ENCODE results near the gene FTCDNL1.

Gene FTCDNL1

DNA sequence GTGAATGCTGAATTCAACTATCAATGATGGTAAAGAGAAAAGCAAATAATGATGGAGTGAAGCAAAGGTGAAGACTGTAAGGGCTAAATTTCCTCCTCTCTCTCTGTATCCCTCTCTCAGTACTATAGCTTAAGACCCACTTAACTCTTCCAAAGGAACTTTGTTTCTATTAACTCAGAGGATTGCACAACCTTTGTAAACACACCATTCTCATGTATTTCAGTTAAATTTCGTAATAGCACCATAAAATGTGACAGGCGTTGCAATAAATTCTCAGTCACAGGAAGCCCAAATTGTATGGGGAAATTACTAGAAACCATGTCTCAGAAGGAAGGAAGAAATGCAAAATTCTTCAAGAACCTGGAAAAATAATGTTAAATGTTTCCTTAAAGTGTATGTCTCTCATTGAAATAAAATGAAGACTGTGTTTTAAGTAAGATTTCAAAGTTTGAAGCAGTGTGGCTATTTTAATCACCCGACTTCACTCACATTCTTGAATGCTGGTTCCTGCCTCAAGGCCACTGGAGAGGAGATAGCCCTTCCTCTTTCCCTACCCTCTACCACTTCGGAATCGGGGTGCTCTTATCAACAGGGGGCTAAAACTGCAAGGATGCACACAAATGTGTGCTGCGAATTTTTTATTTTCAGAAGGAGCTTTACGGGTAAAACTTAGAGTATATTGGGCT is 112.1 kb downstream of the FTCDNL1 start:
- DNase-seq, result no peak

GRCh38 chr2:199734651-199735050 is 116.3 kb downstream of the FTCDNL1 start:
- DNase-seq, result no peak

GRCh38 chr2:199734011-199734410 is 117.0 kb downstream of the FTCDNL1 start:
- DNase-seq, result no peak

DNA sequence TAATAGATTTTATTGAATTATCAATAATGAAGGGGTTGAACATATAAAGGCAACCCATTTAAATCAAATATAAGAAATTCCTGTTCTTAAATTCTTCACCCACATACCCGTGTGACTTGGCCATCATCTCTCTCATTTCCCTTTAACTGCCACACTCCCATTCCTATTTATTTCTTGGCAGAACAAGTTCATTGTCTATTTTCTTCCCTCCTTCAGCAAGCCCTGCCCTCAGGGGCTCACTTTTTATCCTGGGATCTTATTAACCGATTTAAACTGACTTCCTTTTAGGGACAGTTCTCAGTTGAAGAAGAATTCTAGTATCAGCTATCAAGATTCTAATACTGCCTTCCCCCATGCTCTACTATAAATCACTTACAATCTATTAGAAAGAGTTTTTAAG is 123.2 kb downstream of the FTCDNL1 start:
- no peak for DNase-seq

- no peak for DNase-seq
Observed at GRCh38 chr2:199727306-199727705, 123.7 kb downstream of the FTCDNL1 start.

DNA sequence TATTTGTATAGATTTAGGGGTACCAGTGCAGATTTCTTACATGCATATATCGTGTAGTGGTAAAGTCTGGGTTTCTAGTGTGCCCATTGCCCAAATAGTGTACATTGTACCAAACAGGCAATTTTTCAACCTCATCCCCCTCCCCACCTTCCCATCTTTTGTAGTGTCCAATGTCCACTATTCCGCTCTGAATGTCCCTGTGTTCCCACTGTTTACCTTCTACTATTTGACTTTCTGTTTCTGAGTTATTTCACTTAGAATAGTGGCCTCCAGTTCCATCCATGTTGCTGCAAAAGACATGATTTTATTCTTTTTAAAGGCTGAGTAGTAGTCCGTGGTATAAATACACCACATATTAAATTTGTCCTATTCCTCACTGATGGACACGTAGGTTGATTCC is 132.9 kb downstream of the FTCDNL1 start:
- no peak for DNase-seq

- no peak for DNase-seq
Observed at GRCh38 chr2:199717587-199717907, 133.4 kb downstream of the FTCDNL1 start.

- no peak for DNase-seq
Observed at GRCh38 chr2:199716807-199717586, 134.0 kb downstream of the FTCDNL1 start.

DNA sequence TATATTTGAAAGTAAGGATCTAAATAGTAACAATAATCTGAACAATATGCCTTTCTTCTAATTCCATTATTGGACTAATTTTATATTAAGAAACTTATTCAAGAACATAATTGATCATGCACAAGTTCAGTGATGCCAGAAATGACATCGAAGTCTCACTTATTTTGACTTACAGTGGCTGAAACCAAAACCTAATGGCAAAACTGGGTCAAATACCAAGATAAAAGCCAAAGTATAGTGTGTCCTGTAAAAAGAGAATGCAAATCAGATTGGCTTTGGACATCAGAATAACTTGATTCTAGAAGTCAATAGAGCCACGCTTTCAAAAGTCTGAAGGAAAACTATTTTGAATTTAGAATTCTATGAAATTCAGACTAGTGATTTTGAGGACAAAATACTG is 137.2 kb downstream of the FTCDNL1 start:
- no peak for DNase-seq

- DNase-seq, result no peak
Observed at GRCh38 chr2:199710551-199710950, 140.4 kb downstream of the FTCDNL1 start.

All from right hindlimb (tissue), 1 donor.